Lower leg skin (tissue), 4 donors: ENCODE results near the gene STEAP1B. TPM values are rescaled to one million over a fixed set of nuclear protein-coding genes. Genes with fewer than 3 reads are reported as not detected.

Experiments
- DNase-seq, 2 donors: peaks; one replicate each; pipeline ENCODE4 v3.0.0-alpha.2; 2019; ENCODE audit warnings: low spot score in 2 of 2
- H3K4me3 ChIP-seq: fragments of 200-600 bp; sonication (generic); 2 replicates; pipeline ENCODE4 v1.5.1; 2017; ENCODE audit warnings: mild to moderate bottlenecking, low read depth; ENCODE audit not compliant: poor library complexity, severe bottlenecking
- CTCF ChIP-seq, 3 donors: fragments of 450-650 bp; IDR thresholded peaks; one replicate each; pipeline ENCODE4 v1.5.1; 2016; ENCODE audit warnings: antibody characterized with exemption in 3 of 3, mild to moderate bottlenecking in 3 of 3, moderate library complexity in 2 of 3
- POLR2A ChIP-seq, 2 donors: fragments of 450-650 bp; IDR thresholded peaks; one replicate each; pipeline ENCODE4 v1.6.1; 2016 to 2017; ENCODE audit warnings: antibody characterized with exemption in 2 of 2, mild to moderate bottlenecking in 1 of 2, moderate library complexity in 1 of 2
- WGBS, 2 donors: methylation state at CpG; one replicate each; pipeline ENCODE4 v1.1.5; 2018; 5-methylcytosine and 5-hydroxymethylcytosine counted together
- intact Hi-C: fragments of 100-400 bp; cut with DNase I; formaldehyde crosslinking; loops from one replicate; pipeline ENCODE4 v1.15.0; 2023; ENCODE audit warnings: low total_unique reads
- total RNA-seq, 4 donors: library from RNA; depleted of rRNA; stranded (reverse); fragments of >200 nt; gene quantifications; one replicate each; pipeline ENCODE4 v1.1.0, GENCODE V29; 2016

STEAP1B gene
- total RNA-seq, 4 donors from 2014 or later = 0.29 to 1.4 TPM; not detected in 2

GRCh38 chr7:22373911-22374310, 126.1 kb downstream of the STEAP1B start:
- TF ChIP-seq POLR2A (IDR thresholded peaks at IDR 0.05) = no peak
- no peak for TF ChIP-seq CTCF (IDR thresholded peaks at IDR 0.05)
- intact Hi-C loops = no loop called here

DNA sequence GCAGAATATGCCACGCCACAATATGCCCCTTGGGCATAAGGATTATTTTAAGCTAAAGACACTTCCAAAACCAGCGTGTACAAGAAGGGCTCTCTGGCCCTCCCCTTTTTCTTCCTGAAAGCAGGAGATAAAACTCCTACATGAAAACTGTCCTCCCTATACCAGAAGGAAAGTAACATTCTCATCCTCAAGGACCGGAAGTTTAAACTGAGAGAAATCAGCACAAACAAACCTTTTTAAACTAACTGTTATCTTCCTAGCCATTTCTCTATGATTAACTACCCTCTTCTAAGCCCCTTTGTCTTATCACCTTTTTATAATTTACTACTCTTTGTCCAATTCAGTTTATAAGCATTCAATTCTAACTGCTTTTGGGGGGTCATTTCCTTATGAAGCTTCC, 126.6 kb downstream of the STEAP1B start:
- no peak overlapping the region for H3K4me3 ChIP-seq
- TF ChIP-seq CTCF (IDR thresholded peaks at IDR 0.05) (no peak), POLR2A (IDR thresholded peaks at IDR 0.05) (no peak)
- WGBS, 2 donors = 51 to 53% methylated on average over 3 of the region's 3 CpGs
- intact Hi-C loops = no loop called here
- no peak for DNase-seq

More at GRCh38 chr7:22373911-22374310, 126.1 kb downstream of the STEAP1B start:
- no peak for DNase-seq
- 77 to 81% methylated on average over 2 of the region's 2 CpGs for WGBS, 2 donors
- H3K4me3 ChIP-seq = no peak overlapping the region

GRCh38 chr7:22372863-22373262, 127.1 kb downstream of the STEAP1B start:
- no peak overlapping the region for H3K4me3 ChIP-seq
- intact Hi-C loops = no loop called here
- WGBS, 2 donors = 44 to 49% methylated on average over 6 of the region's 6 CpGs
- TF ChIP-seq POLR2A (IDR thresholded peaks at IDR 0.05) (no peak), CTCF (IDR thresholded peaks at IDR 0.05) (no peak)
- no peak for DNase-seq

- DNase-seq = no peak
- no peak for TF ChIP-seq CTCF (IDR thresholded peaks at IDR 0.05)
- no peak for TF ChIP-seq POLR2A (IDR thresholded peaks at IDR 0.05)
- intact Hi-C loops = no loop called here
- H3K4me3 ChIP-seq = no peak overlapping the region
Observed at GRCh38 chr7:22371878-22372277, 128.1 kb downstream of the STEAP1B start.

Other genes starting within 250 kb of the STEAP1B start
- gene RAPGEF5, start 143.0 kb downstream of the STEAP1B start, total RNA-seq = 10 to 100 TPM; 19.4 to 47.7 (median 25.2) TPM
- 1 to 10 TPM in 2 of 4 donors, not detected in 2; 1.7 to 9.1 TPM for gene IL6, start 227.0 kb upstream of the STEAP1B start, total RNA-seq